Measurements from ENCODE around the gene PLIN1. TPM values are rescaled to one million over a fixed set of nuclear protein-coding genes. Genes with fewer than 3 reads are reported as not detected.

Gene PLIN1
- total and polyA plus RNA-seq, 2 of the 4 experiments (the other 2 are of a cell fraction), result under 0.01 to 0.07 TPM

- H3K14ac ChIP-seq (replicated peaks; ENCODE audit: low read depth, low read length), result no peak overlapping the region
Observed at GRCh38 chr15:89628806-89629715, 50.1 kb downstream of the PLIN1 start.

More at GRCh38 chr15:89628806-89629715, 50.1 kb downstream of the PLIN1 start:
- Histone ChIP-seq H3K9me3 (ENCODE audit: control insufficient read depth, insufficient read depth, low read length) (no peaks in the 10 kb centered on the region), H3K4me3 (ENCODE audit: insufficient read depth, low read depth, low read length) (no peak overlapping the region), H3K18ac (ENCODE audit: low read depth, low read length) (no peak overlapping the region), H4K91ac (ENCODE audit: insufficient read depth, low read depth, low read length) (no peak overlapping the region), H2BK20ac (ENCODE audit: low read depth, low read length) (no peak overlapping the region), H3K36me3 (ENCODE audit: control insufficient read depth, insufficient read depth, low read length) (peaks cover 89% of the 10 kb centered on the region), H3K79me1 (ENCODE audit: low read depth in 1 of 2, low read length in 2 of 2) (peaks cover 3% of the 10 kb centered on the region in 2 experiments; a peak in 1 of 4 replicates), H3K4ac (ENCODE audit: low read depth, low read length) (no peak overlapping the region), H2AFZ (replicated peaks; ENCODE audit: low read length, poor library complexity) (no peak overlapping the region), H3K4me2 (ENCODE audit: low read depth, low read length) (no peak overlapping the region), H2BK120ac (ENCODE audit: low read depth, low read length) (no peak overlapping the region), H2AK9ac (replicated peaks; ENCODE audit: low read depth, low read length, poor library complexity) (no peak overlapping the region), H2BK5ac (ENCODE audit: low read depth, low read length, poor library complexity, severe bottlenecking) (no peak overlapping the region), H4K20me1 (ENCODE audit: insufficient read depth, low read length) (no peaks in the 10 kb centered on the region; the same call in 1 of the 2 replicates), H3K56ac (ENCODE audit: extremely low read depth, insufficient read depth, low read length) (no peak overlapping the region), H3K27me3 (ENCODE audit: control insufficient read depth, insufficient read depth, low read length) (no peaks in the 10 kb centered on the region), H3K23ac (ENCODE audit: low read depth, low read length) (no peak overlapping the region), H3K27ac (ENCODE audit: insufficient read depth, low read length) (no peak overlapping the region), H4K5ac (ENCODE audit: low read depth, low read length) (no peak overlapping the region), H3K9ac (ENCODE audit: low read depth, low read length) (no peak overlapping the region), H3K9me1 (ENCODE audit: insufficient read depth, low read length) (no peaks in the 10 kb centered on the region), H4K8ac (ENCODE audit: low read depth in 2 of 2, low read length in 2 of 2) (no peak overlapping the region), H2BK15ac (ENCODE audit: low read depth, low read length) (no peak overlapping the region), H3K4me1 (ENCODE audit: control insufficient read depth, insufficient read depth, low read length) (no peaks in the 10 kb centered on the region), H2AK5ac (ENCODE audit: low read depth, low read length) (no peak overlapping the region)
- no TSS peak for BruUV-seq (replicated peaks)
- intact Hi-C loops (cut with micrococcal nuclease) (no loop called here), dilution Hi-C loops (cut with HindIII; ENCODE audit: low sequenced_read_pairs, unreplicated experiment) (no loop called here), in situ Hi-C loops (cut with MboI; ENCODE audit: low sequenced_read_pairs) (no loop called here)
- DNase-seq (no peak), ATAC-seq (ENCODE audit: low read depth) (no peak)
- ChIA-PET CTCF (no interaction called here), POLR2A (ENCODE audit: unreplicated experiment) (interaction anchor here (0.6 kb wide), 1 partner anchor 869 kb away, joined by 4 read pairs; no protein-coding TSS in a partner anchor)
- WGBS, 2 experiments (ENCODE audit: extremely low coverage in 2 of 2, insufficient read length in 1 of 2), result 98% methylated on average over 6 of the region's 30 CpGs; no CpG with 5 or more reads in 1 of the 2 experiments
- no peak for TF ChIP-seq MAZ (IDR thresholded peaks at IDR 0.05; ENCODE audit: borderline replicate concordance, low read depth, low read length)
- TF ChIP-seq NFE2L2 (IDR thresholded peaks at IDR 0.05; ENCODE audit: low read depth, low read length), result no peak
- no peak for TF ChIP-seq BHLHE40 (IDR thresholded peaks at IDR 0.05; ENCODE audit: low read depth, low read length)
- no peak for TF ChIP-seq RFX5 (IDR thresholded peaks at IDR 0.05; ENCODE audit: low read depth, low read length)
- no peak for TF ChIP-seq POLR2A (IDR thresholded peaks at IDR 0.05; ENCODE audit: low read depth, low read length)
- TF ChIP-seq, protein P1, sequence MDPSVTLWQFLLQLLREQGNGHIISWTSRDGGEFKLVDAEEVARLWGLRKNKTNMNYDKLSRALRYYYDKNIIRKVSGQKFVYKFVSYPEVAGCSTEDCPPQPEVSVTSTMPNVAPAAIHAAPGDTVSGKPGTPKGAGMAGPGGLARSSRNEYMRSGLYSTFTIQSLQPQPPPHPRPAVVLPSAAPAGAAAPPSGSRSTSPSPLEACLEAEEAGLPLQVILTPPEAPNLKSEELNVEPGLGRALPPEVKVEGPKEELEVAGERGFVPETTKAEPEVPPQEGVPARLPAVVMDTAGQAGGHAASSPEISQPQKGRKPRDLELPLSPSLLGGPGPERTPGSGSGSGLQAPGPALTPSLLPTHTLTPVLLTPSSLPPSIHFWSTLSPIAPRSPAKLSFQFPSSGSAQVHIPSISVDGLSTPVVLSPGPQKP (IDR thresholded peaks at IDR 0.05; ENCODE audit: borderline replicate concordance, low read depth, low read length), result no peak
- TF ChIP-seq CTCF (conservative IDR thresholded peaks at IDR 0.05; ENCODE audit: low read depth, low read length), result no peak
- TF ChIP-seq SMC3 (IDR thresholded peaks at IDR 0.05; ENCODE audit: low read depth, low read length), result no peak
- TF ChIP-seq FOS (IDR thresholded peaks at IDR 0.05; ENCODE audit: low read depth, low read length), result no peak
- no peak for TF ChIP-seq CHD1 (IDR thresholded peaks at IDR 0.05; ENCODE audit: low read depth, low read length)
- no peak for TF ChIP-seq MAFK (IDR thresholded peaks at IDR 0.05; ENCODE audit: low read depth, low read length)
- no peak for TF ChIP-seq MXI1 (IDR thresholded peaks at IDR 0.05; ENCODE audit: borderline replicate concordance, low read depth, low read length)
- TF ChIP-seq, protein P2, sequence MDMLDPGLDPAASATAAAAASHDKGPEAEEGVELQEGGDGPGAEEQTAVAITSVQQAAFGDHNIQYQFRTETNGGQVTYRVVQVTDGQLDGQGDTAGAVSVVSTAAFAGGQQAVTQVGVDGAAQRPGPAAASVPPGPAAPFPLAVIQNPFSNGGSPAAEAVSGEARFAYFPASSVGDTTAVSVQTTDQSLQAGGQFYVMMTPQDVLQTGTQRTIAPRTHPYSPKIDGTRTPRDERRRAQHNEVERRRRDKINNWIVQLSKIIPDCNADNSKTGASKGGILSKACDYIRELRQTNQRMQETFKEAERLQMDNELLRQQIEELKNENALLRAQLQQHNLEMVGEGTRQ (IDR thresholded peaks at IDR 0.05; ENCODE audit: low read depth, low read length), result no peak
- no peak for TF ChIP-seq RAD21 (IDR thresholded peaks at IDR 0.05; ENCODE audit: low read length)
- TF ChIP-seq RCOR1 (IDR thresholded peaks at IDR 0.05; ENCODE audit: insufficient replicate concordance, low read length), result no peak

Measured in IMR-90 (cell line).